NCI-H748 (cell line): Measurements from ENCODE around the gene SCG5.
A peak's percentile ranks its signal among the peaks of the same experiment; 100 is the strongest.

ENCODE experiments used
- DNase-seq: peaks from one replicate; lab custom pipeline; 2025; ENCODE audit not compliant: unreplicated experiment; lab: John Stamatoyannopoulos, UW

Gene SCG5

DNA sequence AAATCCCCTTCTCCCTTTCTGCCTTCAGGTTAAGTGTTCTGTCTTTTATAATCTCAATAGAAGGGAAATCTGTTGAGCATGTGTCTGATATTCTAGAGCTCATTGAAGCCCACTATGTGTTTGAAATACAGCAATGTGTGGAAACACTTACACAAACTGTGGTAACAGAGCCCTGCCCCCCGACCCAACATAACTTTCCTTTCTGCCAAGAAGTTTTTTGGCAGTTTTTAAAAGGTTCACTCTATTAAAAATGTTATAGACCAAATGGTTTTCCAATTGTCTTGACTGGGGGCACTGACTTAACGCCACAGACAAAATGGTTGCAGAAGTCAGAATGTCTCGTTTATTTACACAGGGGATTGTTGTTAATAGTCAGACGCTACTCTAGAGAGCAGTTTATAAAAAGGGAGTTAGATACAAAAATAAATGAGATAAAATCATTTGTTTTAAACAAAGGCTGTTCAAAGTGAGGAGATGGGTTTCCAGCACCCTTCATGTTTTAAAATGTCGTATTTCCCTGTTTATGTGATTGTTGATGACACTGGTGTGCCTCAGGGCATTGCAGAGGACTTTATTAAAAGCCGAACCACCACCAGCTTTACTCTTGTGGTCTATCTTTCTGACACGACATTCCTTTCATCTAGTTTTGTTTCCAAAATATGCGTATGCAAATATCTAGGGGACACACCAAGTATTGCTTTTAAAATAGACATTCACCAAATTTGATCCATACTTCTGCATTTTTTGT, 49.6 kb downstream of the SCG5 start:
- DNase-seq = no peak

- no peak for DNase-seq
Observed at GRCh38 chr15:32691689-32692038, 50.2 kb downstream of the SCG5 start.

- DNase-seq = no peak
Observed at GRCh38 chr15:32692286-32692685, 50.8 kb downstream of the SCG5 start.

- DNase-seq = no peak
Observed at GRCh38 chr15:32694222-32694983, 52.9 kb downstream of the SCG5 start.

- DNase-seq = peak; percentile 29
Observed at GRCh38 chr15:32698773-32699390, 57.4 kb downstream of the SCG5 start.

DNA sequence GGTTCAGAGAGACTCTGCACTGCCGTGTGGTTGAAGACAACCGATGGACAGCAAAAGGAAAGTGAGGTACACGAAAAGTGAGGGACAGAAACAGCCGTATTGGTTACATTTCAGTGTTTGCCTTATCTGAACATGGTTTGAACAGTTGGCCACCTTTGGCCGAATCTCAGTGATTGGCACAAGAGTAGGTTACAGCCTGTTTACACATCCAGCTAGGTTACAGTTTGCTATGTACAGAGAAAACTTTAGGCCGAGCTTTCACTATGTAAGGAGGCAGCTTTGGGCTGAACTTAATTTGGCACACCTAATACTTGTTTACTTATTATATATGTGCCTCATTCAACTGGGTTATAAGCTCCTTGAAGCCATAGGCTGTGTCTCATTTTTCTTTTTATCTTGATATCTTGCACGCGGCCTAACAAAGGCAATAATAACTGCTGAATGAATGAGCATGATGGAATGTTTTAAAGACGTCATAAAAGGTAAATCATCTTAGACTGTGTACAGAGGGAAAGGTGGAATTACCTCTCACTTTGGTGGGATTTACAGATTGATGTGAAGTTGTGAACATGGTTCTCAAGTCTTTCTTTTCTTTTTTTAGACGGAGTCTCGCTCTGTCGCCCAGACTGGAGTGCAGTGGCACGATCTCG, 59.1 kb downstream of the SCG5 start:
- DNase-seq = no peak

GRCh38 chr15:32701863-32702262, 60.4 kb downstream of the SCG5 start:
- no peak for DNase-seq

- DNase-seq = no peak
Observed at GRCh38 chr15:32704395-32704981, 63.0 kb downstream of the SCG5 start.

DNA sequence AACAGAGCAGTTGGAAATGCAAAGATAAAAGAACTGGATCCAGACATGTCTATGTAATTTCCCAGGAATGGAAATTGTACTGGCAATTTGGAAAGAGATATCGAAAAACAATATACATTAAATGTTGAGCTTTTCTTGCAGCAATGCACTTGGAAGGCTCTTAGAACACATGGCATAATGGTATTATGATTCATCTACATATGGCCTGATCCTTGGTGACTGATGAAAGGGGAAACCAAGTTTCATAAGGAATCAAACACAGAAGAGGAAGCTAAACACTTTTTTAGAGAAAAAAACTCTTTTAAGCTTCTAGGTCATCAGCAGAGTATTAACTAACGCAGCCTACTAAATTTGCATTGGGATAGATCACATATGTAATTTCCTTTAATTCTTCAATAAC, 63.9 kb downstream of the SCG5 start:
- DNase-seq = no peak

DNA sequence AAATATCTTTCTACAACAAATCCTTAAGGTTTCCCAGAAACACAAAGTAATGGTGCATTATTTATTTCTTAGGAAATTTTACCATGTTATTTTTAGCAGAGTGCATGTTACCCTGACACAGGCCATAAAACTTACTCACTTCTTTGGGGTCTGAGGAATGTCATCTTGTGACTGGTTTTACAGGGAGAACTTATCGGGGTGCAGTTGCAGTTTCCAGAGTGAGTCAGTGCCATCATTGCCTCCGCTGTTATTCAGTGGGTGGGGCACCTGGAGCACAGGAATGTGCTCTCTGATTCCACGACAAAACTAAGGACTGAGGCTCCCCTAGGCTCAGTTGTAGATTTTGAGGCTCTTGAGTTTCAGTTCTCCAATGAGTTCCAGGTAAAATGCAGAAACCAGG, 65.2 kb downstream of the SCG5 start:
- DNase-seq = no peak

GRCh38 chr15:32707436-32707835, 65.9 kb downstream of the SCG5 start:
- no peak for DNase-seq

DNA sequence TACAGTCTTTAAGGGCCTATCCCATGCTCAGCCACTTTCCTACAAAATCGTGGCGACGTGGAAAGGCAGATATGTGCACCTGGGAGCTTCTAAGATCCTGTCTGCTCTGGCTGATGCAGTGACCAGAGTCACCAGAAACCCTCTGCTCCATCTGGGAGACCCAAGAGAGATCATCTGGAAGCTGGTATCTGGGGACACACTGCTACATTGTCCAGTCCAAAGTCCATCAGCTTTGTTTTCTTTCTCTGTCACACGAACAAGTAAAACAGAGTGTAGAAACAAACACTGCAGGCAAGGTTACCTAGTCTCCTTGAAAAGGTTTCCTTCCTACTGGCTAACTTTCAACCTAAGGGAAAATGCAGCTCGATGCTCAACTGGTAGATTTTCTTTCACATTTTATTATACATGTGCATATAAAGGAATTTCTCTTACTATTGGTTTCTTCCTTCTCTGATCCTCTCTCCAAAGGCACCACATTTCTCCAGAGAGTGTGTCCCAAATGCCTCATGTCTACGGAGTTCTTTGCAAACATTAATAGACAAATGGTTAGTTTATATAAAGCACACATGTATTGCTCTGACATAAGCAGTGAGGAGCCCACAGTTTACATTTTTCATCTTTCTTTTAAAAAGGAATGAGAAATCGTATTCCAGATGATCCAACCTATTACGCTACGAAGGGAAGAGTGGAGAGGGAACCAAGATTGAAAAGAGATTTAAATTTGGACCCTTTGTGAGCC, 68.0 kb downstream of the SCG5 start:
- no peak for DNase-seq

- no peak for DNase-seq
Observed at GRCh38 chr15:32715276-32715675, 73.8 kb downstream of the SCG5 start.

GRCh38 chr15:32716216-32716914, 74.9 kb downstream of the SCG5 start:
- DNase-seq = no peak

DNA sequence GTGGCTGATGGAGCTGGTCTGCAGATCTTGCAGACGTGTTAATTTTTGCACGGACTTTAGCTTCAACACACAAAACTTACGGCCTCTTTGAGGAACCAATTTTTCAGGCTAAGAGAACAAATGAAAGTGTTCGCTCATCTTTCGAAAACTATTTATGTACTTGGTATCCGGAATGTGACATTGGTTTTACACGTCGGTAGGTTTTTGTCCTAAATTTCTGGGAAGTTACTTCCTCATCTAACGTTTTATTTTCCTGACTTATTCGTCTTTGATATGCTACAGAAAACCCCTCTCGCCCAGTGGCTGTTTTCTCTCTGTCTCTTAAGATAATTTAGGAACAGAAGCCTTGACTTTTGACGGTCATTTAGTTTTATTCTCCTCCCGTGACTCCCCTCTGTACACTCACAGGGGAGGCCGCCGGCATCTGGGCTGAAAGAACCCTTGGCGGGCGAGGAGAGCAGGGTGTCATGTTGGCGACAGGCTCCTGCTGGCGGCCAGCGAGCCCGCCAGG, 75.5 kb downstream of the SCG5 start:
- DNase-seq = no peak

DNA sequence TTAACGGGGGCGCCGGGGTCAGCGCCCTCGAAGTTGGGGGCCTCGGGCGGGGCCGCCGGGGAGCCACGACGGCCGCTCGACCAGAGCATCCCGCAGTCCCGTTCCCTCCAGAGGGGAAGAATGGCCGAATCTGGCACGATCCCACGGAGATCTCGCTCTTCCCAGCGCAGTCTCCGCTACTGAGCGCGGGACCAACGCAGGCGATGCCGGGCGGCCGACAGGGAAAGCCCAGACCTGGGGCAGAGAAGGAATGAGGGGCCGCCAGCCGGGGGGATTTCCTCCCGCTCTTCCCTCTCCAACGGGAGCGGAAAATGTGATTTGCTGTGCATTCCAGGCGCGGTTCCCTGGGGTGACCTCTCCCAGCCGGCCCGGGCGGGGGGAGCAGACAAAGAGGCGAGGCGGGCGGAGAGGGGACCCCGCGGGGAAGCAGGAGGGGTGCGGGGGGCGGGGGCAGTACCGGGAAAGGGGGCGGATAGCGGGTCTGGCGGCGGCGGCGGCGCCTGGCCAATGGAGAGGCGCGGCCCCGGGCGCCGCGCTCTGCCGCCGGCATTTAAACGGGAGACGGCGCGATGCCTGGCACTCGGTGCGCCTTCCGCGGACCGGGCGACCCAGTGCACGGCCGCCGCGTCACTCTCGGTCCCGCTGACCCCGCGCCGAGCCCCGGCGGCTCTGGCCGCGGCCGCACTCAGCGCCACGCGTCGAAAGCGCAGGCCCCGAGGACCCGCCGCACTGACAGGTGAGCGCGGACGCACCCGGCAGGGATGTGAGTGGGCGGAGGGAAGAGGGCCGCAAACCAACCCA, 76.1 kb downstream of the SCG5 start, which contains the start of gene GREM1:
Gene GREM1 (plus strand): TSS at position 579 of the 801 bp plus-strand sequence. CDS start 12,687 bp downstream, outside the sequence.
- peak; percentile 17 for DNase-seq

GRCh38 chr15:32718227-32718820, 76.8 kb downstream of the SCG5 start:
- DNase-seq = peak; percentile 28
